Measurements from ENCODE around the gene CDC42BPG. TPM values are rescaled to one million over a fixed set of nuclear protein-coding genes. Genes with fewer than 3 reads are reported as not detected.

Gene CDC42BPG
- total and polyA plus RNA-seq, 9 of the 15 experiments (the other 6 are each of a cell fraction or from before 2014, with no cell fraction given) = 0.04 to 8.8 (median 2.1) TPM

DNA sequence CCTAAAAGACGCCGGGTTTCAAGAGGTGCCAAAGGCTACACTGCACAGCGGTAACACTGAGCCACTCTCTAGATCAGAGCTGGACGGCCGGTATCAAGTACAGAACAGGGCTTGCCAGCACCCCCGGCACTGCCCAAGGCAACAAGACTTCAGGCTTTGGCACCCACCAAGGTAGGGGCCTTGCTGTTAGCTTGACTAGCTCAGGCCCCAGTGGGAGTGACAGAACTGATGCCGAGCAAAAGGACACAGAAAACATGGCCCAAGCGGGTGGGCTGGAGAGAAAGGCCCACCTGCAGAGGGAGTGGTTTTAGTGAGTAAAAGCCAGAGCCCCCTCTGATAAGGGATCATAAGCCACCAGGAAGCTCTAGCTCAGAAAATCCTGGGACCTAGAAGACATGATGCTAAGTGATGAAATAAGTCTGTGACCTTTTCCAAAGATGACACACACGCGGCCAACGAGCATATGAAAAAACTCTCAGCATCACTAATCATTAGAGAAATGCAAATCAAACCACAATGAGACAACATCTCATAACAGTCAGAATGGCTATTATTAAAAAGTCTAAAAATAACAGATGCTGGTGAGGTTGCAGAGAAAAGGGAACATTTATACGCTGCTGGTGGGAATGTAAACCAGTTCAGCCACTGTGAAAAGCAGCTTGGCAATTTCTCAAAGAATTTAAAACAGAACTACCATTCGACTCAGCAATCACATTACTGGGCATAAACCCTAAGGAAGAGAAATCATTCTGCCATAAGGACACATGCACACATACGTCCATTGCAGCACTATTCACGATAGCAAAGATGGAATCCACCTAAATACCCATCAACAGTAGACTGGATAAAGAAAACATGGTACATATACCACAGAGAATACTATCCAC, 21.1 kb upstream of the CDC42BPG start (continued):
- TF ChIP-seq, protein P1, sequence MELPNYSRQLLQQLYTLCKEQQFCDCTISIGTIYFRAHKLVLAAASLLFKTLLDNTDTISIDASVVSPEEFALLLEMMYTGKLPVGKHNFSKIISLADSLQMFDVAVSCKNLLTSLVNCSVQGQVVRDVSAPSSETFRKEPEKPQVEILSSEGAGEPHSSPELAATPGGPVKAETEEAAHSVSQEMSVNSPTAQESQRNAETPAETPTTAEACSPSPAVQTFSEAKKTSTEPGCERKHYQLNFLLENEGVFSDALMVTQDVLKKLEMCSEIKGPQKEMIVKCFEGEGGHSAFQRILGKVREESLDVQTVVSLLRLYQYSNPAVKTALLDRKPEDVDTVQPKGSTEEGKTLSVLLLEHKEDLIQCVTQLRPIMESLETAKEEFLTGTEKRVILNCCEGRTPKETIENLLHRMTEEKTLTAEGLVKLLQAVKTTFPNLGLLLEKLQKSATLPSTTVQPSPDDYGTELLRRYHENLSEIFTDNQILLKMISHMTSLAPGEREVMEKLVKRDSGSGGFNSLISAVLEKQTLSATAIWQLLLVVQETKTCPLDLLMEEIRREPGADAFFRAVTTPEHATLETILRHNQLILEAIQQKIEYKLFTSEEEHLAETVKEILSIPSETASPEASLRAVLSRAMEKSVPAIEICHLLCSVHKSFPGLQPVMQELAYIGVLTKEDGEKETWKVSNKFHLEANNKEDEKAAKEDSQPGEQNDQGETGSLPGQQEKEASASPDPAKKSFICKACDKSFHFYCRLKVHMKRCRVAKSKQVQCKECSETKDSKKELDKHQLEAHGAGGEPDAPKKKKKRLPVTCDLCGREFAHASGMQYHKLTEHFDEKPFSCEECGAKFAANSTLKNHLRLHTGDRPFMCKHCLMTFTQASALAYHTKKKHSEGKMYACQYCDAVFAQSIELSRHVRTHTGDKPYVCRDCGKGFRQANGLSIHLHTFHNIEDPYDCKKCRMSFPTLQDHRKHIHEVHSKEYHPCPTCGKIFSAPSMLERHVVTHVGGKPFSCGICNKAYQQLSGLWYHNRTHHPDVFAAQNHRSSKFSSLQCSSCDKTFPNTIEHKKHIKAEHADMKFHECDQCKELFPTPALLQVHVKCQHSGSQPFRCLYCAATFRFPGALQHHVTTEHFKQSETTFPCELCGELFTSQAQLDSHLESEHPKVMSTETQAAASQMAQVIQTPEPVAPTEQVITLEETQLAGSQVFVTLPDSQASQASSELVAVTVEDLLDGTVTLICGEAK (IDR thresholded peaks at IDR 0.05) = no peak
- TF ChIP-seq, protein P1 (CRISPR knock-in tag; IDR thresholded peaks at IDR 0.05) = no peak
- TF ChIP-seq, protein P2, sequence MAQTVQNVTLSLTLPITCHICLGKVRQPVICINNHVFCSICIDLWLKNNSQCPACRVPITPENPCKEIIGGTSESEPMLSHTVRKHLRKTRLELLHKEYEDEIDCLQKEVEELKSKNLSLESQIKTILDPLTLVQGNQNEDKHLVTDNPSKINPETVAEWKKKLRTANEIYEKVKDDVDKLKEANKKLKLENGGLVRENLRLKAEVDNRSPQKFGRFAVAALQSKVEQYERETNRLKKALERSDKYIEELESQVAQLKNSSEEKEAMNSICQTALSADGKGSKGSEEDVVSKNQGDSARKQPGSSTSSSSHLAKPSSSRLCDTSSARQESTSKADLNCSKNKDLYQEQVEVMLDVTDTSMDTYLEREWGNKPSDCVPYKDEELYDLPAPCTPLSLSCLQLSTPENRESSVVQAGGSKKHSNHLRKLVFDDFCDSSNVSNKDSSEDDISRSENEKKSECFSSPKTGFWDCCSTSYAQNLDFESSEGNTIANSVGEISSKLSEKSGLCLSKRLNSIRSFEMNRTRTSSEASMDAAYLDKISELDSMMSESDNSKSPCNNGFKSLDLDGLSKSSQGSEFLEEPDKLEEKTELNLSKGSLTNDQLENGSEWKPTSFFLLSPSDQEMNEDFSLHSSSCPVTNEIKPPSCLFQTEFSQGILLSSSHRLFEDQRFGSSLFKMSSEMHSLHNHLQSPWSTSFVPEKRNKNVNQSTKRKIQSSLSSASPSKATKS (CRISPR knock-in tag; IDR thresholded peaks at IDR 0.05) = no peak
- TF ChIP-seq ZSCAN29 (IDR thresholded peaks at IDR 0.05) (no peak), PML (IDR thresholded peaks at IDR 0.05; ENCODE audit: low read length) (no peak), NUFIP1 (IDR thresholded peaks at IDR 0.05; ENCODE audit: partially characterized antibody) (no peak), FOXK2 (conservative IDR thresholded peaks at IDR 0.05 in 1 of 2, IDR thresholded peaks at IDR 0.05 in 1 of 2; ENCODE audit: low read depth in 2 of 2) (no peak), POLR2G (IDR thresholded peaks at IDR 0.05; ENCODE audit: low read depth, low read length) (no peak)
- TF ChIP-seq, protein P3, sequence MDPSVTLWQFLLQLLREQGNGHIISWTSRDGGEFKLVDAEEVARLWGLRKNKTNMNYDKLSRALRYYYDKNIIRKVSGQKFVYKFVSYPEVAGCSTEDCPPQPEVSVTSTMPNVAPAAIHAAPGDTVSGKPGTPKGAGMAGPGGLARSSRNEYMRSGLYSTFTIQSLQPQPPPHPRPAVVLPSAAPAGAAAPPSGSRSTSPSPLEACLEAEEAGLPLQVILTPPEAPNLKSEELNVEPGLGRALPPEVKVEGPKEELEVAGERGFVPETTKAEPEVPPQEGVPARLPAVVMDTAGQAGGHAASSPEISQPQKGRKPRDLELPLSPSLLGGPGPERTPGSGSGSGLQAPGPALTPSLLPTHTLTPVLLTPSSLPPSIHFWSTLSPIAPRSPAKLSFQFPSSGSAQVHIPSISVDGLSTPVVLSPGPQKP (CRISPR knock-in tag; IDR thresholded peaks at IDR 0.05) = no peak
- TF ChIP-seq, protein P4, sequence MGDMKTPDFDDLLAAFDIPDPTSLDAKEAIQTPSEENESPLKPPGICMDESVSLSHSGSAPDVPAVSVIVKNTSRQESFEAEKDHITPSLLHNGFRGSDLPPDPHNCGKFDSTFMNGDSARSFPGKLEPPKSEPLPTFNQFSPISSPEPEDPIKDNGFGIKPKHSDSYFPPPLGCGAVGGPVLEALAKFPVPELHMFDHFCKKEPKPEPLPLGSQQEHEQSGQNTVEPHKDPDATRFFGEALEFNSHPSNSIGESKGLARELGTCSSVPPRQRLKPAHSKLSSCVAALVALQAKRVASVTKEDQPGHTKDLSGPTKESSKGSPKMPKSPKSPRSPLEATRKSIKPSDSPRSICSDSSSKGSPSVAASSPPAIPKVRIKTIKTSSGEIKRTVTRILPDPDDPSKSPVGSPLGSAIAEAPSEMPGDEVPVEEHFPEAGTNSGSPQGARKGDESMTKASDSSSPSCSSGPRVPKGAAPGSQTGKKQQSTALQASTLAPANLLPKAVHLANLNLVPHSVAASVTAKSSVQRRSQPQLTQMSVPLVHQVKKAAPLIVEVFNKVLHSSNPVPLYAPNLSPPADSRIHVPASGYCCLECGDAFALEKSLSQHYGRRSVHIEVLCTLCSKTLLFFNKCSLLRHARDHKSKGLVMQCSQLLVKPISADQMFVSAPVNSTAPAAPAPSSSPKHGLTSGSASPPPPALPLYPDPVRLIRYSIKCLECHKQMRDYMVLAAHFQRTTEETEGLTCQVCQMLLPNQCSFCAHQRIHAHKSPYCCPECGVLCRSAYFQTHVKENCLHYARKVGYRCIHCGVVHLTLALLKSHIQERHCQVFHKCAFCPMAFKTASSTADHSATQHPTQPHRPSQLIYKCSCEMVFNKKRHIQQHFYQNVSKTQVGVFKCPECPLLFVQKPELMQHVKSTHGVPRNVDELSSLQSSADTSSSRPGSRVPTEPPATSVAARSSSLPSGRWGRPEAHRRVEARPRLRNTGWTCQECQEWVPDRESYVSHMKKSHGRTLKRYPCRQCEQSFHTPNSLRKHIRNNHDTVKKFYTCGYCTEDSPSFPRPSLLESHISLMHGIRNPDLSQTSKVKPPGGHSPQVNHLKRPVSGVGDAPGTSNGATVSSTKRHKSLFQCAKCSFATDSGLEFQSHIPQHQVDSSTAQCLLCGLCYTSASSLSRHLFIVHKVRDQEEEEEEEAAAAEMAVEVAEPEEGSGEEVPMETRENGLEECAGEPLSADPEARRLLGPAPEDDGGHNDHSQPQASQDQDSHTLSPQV (IDR thresholded peaks at IDR 0.05) = 0 out of 2 replicates have a peak, but pooled peaks have one; percentile 7

Measured in K562 (cell line).